GM19328 (cell line): ENCODE measurements around the gene CACNA1F.

Source experiments
- ATAC-seq: cut with Tn5 transposase; IDR thresholded peaks from one replicate; pipeline ENCODE4 v1.9.1; 2021; ENCODE audit warnings: mild to moderate bottlenecking, moderate library complexity; ENCODE audit not compliant: unreplicated experiment

Gene CACNA1F

DNA sequence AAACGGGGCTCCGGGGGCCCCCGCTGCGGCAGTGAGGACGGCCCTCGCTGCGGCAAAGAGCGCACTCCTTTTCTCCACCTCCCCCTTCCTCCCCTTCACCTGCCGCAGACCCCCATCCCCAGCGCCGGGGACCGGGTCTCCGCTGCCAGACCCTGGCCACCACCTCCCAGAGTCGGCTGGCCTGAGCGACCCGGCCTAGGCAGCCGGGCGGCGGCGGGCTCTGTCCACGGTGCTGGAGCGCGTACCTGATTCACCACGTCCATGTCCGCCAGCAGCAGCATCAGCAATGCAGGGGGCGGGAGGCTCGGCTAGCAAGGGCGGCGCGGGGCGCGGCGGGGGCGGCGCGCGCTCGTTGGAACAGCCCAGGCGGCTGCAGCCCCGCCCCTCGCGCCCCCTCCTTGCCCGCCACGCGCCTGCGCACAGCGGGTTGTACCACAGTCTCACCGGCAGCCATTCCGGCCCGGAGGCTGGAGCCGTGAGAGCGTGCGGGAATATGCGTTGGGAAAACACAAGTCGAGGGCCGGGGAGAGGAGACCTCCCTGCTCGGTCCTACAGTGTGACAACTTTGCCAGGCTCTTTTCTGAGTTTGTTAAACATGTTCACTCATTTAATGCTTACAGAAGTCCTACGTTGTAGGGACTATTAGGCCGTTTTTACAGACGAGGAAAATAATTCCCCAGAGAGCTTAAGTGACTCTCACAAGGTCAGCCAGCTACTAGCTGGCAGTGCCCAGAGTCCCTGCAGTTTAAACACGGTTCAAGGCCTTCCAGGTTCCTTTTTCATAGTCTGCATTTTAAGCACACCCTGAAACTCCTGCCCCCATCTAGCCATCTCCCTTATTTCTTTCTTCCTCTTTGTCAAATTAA lies 33.0 kb downstream of the CACNA1F start, which contains the start of gene SYP:
TSS of gene SYP (minus strand) at position 288 of the 866 bp plus-strand sequence. CDS start at position 281, 7 bp downstream.
- ATAC-seq: peak; percentile 81

DNA sequence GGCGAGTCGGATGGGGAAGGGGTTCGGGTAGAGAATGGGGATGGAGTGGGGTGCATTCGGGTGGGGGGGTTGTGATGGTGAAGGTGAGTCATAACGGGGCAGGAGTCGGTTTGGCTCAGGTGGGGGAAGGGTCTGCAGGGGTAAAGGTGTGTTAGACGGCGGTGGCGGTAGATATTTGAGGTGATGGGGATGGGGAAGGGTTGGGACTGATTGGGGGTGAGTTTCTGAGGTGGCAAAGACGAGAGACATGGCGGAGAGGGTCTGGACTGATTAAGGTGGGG lies 33.9 kb downstream of the CACNA1F start:
- ATAC-seq: no peak

DNA sequence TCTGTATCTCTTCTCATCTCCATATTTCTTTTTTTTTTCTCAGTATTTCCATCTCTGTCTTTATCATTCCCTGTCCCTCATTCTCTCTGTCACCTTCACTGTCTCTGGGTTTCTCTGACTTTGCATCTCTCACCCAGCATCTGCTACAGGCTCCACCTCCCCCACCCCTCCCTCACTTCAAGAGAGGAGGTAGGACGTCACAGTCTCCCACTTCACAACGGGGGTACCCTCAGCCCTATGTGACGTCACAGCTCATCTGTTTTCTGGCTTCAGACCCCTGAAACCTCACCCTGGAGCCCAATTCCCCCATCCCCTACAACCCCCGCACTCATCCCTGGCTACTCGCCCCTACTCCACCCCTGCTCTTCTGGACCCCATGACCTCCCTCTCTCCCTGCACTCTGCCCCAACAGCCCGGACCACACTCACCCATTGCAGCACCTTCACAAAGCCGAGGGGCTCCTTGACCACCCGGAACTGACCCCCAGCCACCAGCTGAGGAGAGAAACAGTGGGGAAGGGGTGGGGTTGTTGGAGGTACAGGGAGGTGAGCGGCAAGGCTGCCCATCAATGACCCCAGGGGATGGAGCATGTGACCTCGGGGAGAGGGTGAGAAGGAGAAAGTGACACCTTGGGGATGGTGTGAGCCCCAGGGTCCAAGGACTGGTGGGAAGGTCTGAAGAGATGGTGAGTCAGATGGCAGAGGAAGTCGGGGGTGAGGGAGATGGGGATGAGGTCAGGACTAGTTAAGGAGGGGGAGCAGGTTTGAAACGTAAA lies 34.4 kb downstream of the CACNA1F start:
- ATAC-seq: no peak

DNA sequence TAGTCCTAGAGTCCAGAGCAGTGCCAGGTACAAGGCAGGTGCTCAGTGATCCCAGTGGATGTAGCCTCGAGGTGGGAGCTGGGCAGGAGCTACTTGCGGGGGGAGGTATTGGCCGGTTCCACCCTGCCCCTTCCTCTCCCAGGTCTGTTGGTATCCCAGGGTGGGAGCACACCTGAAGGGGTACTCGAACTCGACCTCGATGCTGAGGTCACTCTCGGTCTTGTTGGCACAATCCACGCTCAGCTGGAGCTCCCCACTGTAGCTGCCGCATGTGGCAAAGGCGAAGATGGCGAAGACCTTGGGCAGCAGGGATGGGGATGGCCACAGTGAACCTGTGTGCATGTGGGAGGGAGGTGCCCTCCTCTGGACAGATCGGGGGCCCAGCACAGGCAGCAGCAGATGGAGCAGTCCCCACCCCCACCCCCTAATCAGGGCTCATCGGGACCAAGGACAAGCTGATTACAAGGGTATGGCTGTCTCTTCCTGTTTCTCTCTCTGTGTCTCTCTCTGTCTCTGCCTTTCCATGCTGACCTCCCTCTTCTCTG lies 35.5 kb downstream of the CACNA1F start:
- no peak for ATAC-seq

DNA sequence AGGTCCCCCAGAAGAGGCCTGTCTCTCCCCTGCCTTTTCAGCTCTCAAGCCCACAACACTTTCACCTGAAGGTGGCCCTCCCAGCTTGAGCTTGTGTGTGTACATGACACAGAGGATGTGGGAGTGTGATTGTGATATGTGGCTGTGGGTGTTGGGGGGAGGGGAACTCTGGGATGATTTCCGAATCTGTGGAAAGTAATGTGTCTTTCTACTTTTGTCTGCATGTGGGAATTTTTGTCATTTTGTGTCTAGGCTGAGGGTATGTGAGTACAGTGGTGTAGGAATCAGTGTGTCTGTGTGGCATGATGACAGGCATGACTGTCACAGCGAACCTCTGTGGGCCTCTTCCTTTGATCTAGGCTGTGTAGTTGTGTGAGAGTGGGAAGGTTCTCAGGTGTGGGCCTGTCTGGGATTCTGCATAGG lies 39.6 kb downstream of the CACNA1F start:
- no peak for ATAC-seq

DNA sequence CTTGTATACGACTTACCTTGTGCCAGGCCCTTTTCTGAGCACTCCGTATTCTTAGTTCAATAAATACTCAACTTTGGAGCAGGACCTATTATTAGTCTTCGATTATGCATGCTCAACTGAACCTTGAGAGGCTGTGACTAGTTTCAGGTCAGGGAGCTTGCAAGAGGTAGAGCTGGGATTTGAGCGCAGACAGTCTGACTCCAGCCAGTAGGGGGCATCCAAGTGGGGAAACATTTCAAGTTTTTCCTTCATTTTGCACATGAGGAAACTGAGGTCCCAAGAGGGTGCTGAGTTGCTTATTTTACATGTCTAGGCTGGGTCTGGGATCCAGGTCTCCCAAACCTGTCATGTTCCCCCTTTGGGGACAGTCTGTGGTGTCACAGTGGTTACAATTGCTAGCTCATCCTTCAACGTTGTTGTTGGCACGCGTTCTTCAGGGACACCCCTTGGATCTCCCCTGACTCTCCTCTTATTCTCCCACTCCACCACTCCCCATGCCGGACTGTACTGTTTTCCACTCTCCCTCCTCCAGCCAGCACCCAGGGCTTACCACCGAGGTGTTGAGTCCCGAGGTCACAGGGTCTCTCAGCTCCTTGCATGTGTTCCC lies 40.3 kb downstream of the CACNA1F start:
- ATAC-seq: no peak

DNA sequence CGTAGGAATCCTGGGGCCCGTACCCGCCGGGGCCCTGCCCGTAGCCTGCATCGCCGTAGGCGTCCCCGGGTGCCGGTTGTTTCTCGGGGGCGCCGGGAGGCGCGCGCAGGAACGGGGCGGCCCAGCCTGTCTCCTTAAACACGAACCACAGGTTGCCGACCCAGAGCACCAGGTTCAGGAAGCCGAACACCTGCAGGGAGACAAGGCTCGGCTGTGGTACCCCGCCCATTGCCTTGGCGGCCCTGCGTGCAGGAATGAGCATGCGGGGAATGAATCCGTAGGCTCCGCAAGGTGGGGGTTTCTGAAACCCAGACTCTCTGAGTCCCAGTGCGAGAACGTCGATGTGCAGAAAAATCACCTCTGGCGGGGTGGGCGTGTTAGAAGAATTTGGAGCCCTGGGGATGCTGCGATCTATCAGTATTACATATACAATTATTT lies 41.5 kb downstream of the CACNA1F start:
- peak; percentile 22 for ATAC-seq

DNA sequence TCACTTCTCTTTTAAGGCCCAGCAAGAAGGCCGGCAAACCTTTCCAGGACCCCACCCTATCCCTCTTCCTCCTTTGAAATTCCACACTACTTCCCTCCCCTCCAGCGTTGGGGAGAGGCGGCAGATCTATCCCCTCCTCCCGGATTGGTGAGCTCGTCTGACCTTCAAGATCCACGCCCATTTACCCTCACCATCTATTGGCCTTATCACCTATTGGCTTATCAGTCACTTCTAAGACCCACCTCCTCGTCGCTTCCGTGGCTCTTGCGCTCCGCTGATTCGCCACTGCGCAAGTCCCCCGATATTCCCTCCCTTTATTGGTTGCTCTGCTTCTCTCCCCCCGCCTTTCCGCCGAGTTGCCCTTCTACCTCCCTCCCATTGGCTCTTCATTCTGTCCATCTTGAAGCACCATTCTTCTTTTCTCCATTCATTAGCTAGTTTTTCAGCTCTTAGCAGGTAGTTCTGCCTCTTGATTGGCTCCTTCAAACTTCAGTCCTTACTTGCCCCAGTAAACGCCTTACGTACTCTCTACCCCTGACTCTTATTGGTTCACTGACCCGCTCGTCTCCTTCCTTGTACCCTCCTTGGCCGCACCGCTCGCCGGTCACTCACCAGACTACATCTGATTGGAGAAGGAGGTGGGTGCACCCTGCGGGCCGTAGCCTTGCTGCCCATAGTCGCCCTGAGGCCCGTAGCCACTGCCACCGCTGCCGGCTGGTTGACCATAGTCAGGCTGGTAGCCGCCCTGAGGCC lies 42.1 kb downstream of the CACNA1F start:
- peak; percentile 89 for ATAC-seq

DNA sequence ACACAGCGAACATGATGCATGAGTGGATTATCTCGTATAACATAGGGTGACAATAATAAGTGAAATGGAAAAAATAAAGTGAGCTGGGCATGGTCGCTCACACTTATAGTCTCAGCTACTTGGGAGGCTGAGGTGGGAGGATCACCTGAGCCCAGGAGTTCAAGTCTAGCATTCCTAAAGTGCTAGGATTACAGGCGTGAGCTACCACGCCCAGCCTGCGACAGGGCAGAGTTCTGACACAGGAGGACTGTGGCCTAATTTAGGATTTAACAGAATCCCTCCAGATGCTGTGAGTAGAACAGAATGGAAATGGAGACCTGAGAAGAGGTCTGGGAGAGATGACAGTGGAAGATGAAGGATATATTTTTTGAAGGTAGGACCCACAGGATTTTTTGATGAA lies 43.5 kb downstream of the CACNA1F start:
- ATAC-seq: no peak

DNA sequence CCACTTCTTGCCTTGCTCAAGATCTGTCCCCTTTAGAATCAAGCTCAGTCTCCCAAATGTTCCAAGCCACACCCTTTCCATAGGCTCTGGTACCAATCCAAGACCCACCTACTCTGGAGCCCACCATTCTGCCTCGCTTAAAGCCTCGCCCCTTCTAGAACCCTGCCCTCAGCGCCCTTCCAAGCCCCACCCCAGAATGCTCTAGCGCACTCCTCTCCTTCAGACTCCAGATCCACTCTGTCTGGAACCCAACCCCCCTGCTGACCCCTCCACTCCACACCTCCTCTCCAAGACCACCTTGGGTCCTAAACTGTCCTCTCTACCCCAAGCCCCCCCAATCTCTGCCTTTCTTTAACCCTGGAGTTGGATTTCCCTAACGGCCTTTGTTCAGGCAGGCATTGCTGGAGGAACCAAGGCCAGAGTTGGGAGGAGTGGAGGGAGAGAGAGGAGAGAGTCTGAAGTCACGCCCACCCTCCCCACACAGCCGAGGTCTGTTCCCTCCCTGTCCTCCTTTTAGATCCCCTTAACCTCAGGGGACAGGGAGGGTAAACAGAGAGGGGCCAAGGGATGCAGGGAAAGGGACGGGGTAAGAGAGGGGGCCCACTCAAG lies 44.6 kb downstream of the CACNA1F start:
- ATAC-seq: no peak

DNA sequence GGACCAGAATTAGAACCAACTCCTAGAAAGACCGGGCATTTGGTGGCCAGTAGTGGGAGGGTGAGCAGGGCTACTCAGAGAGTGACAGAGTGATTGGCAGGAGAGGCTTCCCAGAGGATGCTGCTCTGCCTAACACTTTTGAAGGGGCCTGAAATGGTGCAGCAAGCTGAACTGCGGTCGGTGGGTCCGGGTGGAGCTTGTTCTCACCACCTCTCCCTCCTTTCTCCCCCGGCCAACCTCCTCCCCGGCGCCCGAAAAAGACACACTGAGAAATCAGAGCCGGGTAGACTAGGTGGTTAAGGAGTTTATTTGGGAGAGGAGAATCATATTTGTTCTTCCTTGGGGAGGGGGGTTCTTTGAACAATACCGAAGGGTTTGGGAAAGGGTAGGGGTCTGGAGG lies 45.6 kb downstream of the CACNA1F start:
- ATAC-seq: no peak

DNA sequence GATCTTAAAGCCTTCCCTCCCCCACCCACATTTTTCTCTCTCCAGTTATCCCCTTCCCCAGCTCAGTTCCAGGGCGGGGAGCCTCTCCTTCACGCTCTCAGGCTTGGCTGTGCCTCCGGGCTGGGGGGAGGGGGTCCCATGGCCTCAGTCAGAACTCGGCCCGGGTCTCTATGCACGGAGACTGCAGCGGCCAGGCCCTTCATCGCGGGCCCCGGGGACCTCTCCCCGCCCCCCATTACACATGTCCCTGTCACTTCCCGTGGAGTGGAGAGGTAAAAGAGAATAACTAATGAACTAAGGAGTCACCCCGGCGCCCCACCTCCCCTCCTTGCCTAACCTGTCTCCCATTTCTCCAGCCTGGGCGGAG lies 46.1 kb downstream of the CACNA1F start:
- ATAC-seq: no peak

DNA sequence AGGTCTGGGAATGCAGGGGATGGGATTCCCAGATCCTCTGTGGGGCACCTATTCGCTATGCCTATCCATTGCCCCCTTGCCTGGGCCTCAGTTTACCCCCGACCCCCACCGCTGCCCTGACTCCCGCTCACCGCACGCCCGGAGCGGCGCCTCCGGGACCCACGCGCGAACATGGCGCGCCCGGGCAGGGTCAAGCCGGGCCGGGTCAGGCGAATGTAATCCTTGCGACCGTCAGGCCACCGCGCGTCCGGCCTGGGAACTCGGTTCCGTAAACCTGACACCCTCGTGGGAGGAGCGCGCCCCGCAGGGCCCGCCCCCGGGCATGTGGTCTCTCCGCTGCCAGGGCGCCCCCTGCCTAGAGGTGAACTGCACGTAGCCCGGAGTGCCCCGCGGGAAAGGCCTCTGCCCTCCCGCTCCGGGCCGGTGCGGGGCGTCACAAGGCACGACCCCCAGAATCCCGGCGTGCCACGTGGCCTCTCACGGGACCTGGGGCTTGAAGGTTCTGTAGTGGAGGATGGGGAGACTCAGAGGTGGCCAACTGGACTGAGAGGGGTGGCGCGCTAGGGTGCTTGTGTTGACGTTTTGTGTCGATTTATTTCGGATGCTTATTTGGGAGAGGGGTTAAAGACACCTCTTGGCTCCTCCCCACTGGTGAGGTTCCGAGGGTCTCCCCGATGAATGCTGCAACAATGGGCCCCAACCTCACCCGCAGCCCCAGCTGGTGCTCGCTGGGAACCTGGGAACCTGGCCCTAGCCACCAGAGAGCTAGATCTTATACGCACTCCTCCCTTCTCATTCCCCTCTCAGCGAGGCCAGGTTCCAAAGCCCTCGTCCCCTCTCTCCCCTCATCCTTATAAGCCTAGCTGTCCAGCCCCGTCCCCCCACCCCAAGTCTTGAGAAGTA lies 46.8 kb downstream of the CACNA1F start, which contains the start of gene PRICKLE3:
TSS of gene PRICKLE3 (minus strand) at position 249 of the 903 bp plus-strand sequence. CDS start at position 173, 76 bp downstream.
- no peak for ATAC-seq

DNA sequence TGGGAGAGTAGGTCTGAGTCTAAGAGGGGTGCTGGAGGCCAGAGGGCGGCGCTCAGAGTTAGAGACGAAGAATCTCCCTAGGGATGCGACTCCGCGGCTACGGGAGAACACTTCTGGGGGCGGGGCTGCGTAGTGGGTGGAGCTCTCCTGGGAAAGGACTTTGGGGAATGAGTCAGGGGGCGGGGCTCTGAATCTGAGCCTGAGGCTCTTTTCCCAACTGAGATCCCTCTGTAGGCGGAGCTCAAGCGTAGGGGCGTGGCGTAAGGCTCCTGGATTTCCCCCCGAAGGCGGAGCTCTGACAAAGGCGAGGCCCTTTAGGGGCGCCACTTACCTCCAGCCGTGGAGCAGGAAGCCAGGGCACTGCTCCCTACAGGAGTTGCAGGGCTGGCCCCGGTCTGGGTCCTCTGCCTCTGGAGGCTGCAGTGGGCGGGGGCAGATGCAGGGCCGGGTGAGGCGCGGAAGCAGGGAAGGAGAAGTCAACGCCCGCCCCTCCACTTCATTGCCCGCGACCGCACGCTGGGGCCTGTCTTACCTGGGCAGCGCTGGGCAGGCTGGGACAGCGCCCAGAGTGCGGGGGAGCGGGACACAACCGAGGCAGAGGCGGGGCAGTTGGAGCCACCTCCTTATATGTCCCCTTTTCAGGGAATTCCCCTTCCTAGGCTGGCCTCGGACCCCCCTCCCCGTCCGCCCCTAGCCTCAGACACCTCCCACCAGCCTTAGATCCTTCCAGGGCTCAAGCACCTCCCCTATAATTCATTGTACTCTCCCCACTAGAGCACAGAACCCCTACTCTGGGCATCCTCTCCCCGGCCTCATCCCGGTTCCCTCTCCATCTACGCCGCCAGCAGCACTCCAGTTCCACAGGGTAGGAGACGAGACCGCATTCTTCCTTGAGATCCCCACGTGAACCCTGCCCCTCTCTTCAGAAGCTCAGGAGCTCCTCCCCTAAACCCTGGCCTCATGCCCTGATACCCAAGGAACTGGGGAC lies 48.6 kb downstream of the CACNA1F start:
- ATAC-seq: no peak

DNA sequence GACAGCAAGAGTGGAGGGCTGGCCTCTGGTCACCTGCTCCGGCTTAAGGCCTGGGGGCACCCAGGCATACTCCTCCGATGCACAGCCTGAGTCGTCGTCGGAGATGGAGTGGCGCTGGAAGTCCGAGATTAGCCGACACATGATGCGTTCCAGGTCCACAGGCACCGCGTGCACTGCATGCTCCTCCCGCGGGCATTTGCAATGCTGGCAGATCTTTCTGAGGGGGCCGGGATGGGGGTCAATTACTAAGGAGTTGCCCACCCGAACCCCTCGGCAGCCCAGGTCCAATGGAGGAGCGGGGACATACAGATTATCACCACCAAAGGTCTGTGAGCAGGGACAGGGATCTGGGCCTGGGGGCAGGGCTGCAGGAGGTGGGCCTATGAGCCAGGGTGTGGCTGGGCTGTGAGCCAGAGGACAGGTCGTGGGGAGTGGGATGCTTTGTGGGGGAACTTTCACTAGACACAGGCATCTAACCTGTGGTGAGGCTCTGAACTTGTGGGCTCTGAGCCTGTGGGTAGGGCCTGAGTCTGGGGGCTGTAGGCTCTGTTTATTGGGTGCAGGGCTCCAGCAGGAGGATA lies 49.3 kb downstream of the CACNA1F start:
- ATAC-seq: no peak

DNA sequence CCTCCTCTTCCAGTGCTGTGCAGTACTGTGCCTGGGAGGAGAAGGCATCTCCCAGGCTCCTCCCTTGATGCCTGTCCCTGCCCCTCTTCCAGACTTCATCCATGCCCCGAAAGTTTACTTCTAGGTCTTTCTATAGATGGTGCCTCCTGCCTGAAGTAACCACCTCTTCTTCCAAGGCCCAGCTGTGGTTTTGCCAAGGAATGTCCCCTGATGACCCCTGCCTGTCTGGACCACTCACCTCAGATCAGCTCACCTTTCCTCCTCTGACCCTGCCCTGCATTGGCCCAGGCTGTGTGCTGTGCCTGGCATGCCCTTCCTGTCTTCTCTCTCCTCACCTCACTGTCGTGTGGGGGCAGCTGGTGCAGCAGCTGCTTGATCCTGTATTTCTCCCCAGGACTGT lies 53.8 kb downstream of the CACNA1F start:
- no peak for ATAC-seq

DNA sequence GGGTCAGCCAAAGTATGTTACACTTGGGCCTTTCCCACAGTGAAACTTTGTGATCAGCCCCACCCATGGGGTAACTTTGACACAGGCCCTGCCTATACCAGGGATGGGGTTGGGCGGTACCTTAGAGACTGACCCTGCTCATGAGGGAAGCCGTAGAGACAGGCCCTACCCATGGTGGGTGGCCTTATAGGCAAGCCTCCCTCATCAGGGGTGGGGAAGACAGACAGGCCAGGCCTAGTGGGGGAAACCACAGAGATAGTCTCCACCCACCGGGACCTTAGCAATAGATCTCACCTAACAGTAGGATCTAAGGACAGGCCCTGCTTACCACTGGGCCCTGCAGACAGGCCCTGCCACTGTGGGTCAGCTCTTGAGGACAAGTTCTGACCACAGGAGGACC lies 54.6 kb downstream of the CACNA1F start:
- no peak for ATAC-seq
